Endothelial cell of umbilical vein (primary cell): ENCODE results near the gene RPL22. TPM values are rescaled to one million over a fixed set of nuclear protein-coding genes. Genes with fewer than 3 reads are reported as not detected.

Source experiments
- BruUV-seq: library from RNA; stranded (reverse); fragments of 400-500 nt; replicated peaks from 2 replicates; lab custom pipeline; 2021; lab: Mats Ljungman, UMichigan
- CTCF ChIA-PET: fragments of 300-600, 350-600 bp; sonication (Branson Sonifier 250); formaldehyde crosslinking; loops from one replicate; lab custom pipeline; 2021; ENCODE audit warnings: antibody characterized with exemption, inconsistent platforms; lab: Charles Lee
- POLR2A ChIA-PET: fragments of 300-600, 350-600 bp; sonication (Branson Sonifier 250); formaldehyde crosslinking; loops from one replicate; lab custom pipeline; 2021; ENCODE audit warnings: antibody characterized with exemption, inconsistent platforms; lab: Charles Lee
- DNase-seq: peaks from one replicate; pipeline ENCODE4 v3.0.0-alpha.2; 2011; ENCODE audit warnings: low read depth, low spot score
- FAIRE-seq: peaks from 2 replicates; lab custom pipeline; 2011; peaks lifted over from hg19 to GRCh38; lab: Jason Lieb, UNC
- H2AFZ ChIP-seq: 2 replicates; pipeline ENCODE4 v1.6.0; 2012; ENCODE audit warnings: low read depth, low read length, control low read depth, inconsistent platforms
- H3K27ac ChIP-seq: 2 replicates; pipeline ENCODE4 v1.5.1; 2011; ENCODE audit warnings: low read depth, mild to moderate bottlenecking, control low read depth, low read length, moderate library complexity; ENCODE audit not compliant: insufficient read depth
- H3K27me3 ChIP-seq, 2 experiments: 2 replicates each; pipeline versions ENCODE4 v1.6.0 to v1.6.1; 2011; ENCODE audit warnings: low read length in 2 of 2, mixed read lengths in 1 of 2; ENCODE audit not compliant: control insufficient read depth in 2 of 2, insufficient read depth in 2 of 2
- H3K36me3 ChIP-seq, 2 experiments: 2 replicates in 1 of 2; 3 replicates in 1 of 2; pipeline ENCODE4 v1.5.1; 2011; ENCODE audit warnings: low read length in 2 of 2, mild to moderate bottlenecking in 1 of 2, moderate library complexity in 1 of 2; ENCODE audit not compliant: control insufficient read depth in 2 of 2, insufficient read depth in 2 of 2; ENCODE audit errors: extremely low read depth in 1 of 2
- H3K4me1 ChIP-seq: 3 replicates; pipeline ENCODE4 v1.5.1; 2011; ENCODE audit warnings: mild to moderate bottlenecking, low read length; ENCODE audit not compliant: control insufficient read depth, insufficient read depth; ENCODE audit errors: extremely low read depth
- H3K4me2 ChIP-seq: 2 replicates; pipeline ENCODE4 v1.6.1; 2011; ENCODE audit warnings: low read length, control low read depth, mixed read lengths; ENCODE audit not compliant: insufficient read depth
- H3K4me3 ChIP-seq, 3 experiments: fragments of 200-600 bp in 1 of 3; sonication (generic), shearing (Covaris generic) in 1 of 3; replicated peaks in 1 of 3; 2 replicates each; pipeline ENCODE4 v1.5.1; 2011 to 2016; ENCODE audit warnings: control low read depth in 3 of 3, low read length in 3 of 3, mild to moderate bottlenecking in 2 of 3, inconsistent platforms in 1 of 3, low read depth in 1 of 3, moderate library complexity in 1 of 3; ENCODE audit not compliant: insufficient read depth in 1 of 3
- H3K79me2 ChIP-seq: 2 replicates; pipeline ENCODE4 v1.6.0; 2012; ENCODE audit warnings: low read length, inconsistent platforms; ENCODE audit not compliant: control insufficient read depth, insufficient read depth
- H3K9ac ChIP-seq: replicated peaks from 2 replicates; pipeline ENCODE3; 2011; ENCODE audit warnings: low read length, control low read depth; ENCODE audit not compliant: insufficient read depth; ENCODE audit errors: extremely low read depth
- H3K9me1 ChIP-seq: replicated peaks from 3 replicates; pipeline ENCODE4 v1.6.0; 2011; ENCODE audit warnings: mild to moderate bottlenecking, low read length; ENCODE audit not compliant: control insufficient read depth, insufficient read depth; ENCODE audit errors: extremely low read depth
- H3K9me3 ChIP-seq: replicated peaks from 2 replicates; pipeline ENCODE4 v1.5.1; 2012; ENCODE audit warnings: low read length, inconsistent platforms; ENCODE audit not compliant: control insufficient read depth, insufficient read depth
- H4K20me1 ChIP-seq: replicated peaks from 2 replicates; pipeline ENCODE3; 2011; ENCODE audit warnings: mild to moderate bottlenecking, low read length; ENCODE audit not compliant: control insufficient read depth, insufficient read depth; ENCODE audit errors: extremely low read depth
- CTCF ChIP-seq, 2 donors: IDR thresholded peaks; 1 replicate in 1 of 2; 2 replicates in 1 of 2; pipeline ENCODE4 v1.5.1; 2011; ENCODE audit warnings: low read length in 2 of 2, mild to moderate bottlenecking in 2 of 2, moderate library complexity in 2 of 2, control low read depth in 1 of 2, inconsistent platforms in 1 of 2, low read depth in 1 of 2; ENCODE audit not compliant: insufficient read depth in 1 of 2; ENCODE audit errors: extremely low read depth in 1 of 2
- EZH2 ChIP-seq: IDR thresholded peaks from 2 replicates; pipeline ENCODE4 v1.6.1; 2012; ENCODE audit warnings: borderline replicate concordance, low read depth, mild to moderate bottlenecking, moderate library complexity, low read length, inconsistent platforms; ENCODE audit not compliant: severe bottlenecking
- FOS ChIP-seq: IDR thresholded peaks from 2 replicates; pipeline ENCODE4 v1.6.1; 2011; ENCODE audit warnings: mild to moderate bottlenecking, low read length, moderate library complexity, borderline replicate concordance; ENCODE audit not compliant: insufficient read depth
- GATA2 ChIP-seq: IDR thresholded peaks from 2 replicates; pipeline ENCODE4 v1.7.0; 2011; ENCODE audit warnings: low read depth, mild to moderate bottlenecking, moderate library complexity, mixed read lengths, low read length; ENCODE audit not compliant: insufficient read length, insufficient read depth
- JUN ChIP-seq: IDR thresholded peaks from 2 replicates; pipeline ENCODE4 v1.6.1; 2011; ENCODE audit warnings: borderline replicate concordance, low read depth; ENCODE audit not compliant: insufficient read length, insufficient read depth
- MAX ChIP-seq: IDR thresholded peaks from 2 replicates; pipeline ENCODE4 v1.6.1; 2011; ENCODE audit not compliant: insufficient read depth, insufficient read length
- MYC ChIP-seq: IDR thresholded peaks from one replicate; pipeline ENCODE4 v1.6.1; 2011; ENCODE audit warnings: mild to moderate bottlenecking, low read depth, low read length
- POLR2A ChIP-seq: IDR thresholded peaks from 2 replicates; pipeline ENCODE4 v1.6.1; 2012; ENCODE audit warnings: low read depth, mild to moderate bottlenecking, control low read depth, low read length
- POLR2AphosphoS5 ChIP-seq: IDR thresholded peaks from 2 replicates; pipeline ENCODE4 v1.6.1; 2012; ENCODE audit warnings: low read depth, mild to moderate bottlenecking, control low read depth, low read length, moderate library complexity; ENCODE audit not compliant: insufficient read depth
- dilution Hi-C: fragments of 300-500 bp; cut with MboI; formaldehyde crosslinking; loops from one replicate; pipeline ENCODE4 v1.15.0; 2019; ENCODE audit warnings: low sequenced_read_pairs; ENCODE audit not compliant: extremely low pct_ligation_motif_present
- intact Hi-C: fragments of 100-400 bp; cut with micrococcal nuclease; formaldehyde crosslinking; loops from one replicate; pipeline ENCODE4 v1.10.0; 2022
- polyA plus RNA-seq, 4 experiments: library from polyadenylated mRNA; depleted of rRNA in 3 of 4; stranded (reverse) in 3 of 4; unstranded in 1 of 4; fragments of >200 nt; gene quantifications; 2 replicates each; pipeline versions ENCODE4 v1.2.1 to v1.2.3, GENCODE V29; 2011 to 2012; ENCODE audit warnings: missing spikeins in 1 of 4
- total RNA-seq: library from RNA; stranded (reverse); gene quantifications from 2 replicates; pipeline ENCODE4 v1.2.3, GENCODE V29; 2021

RPL22 gene
- total and polyA plus RNA-seq, 2 donors (not counting 3 experiments of a cell fraction or from before 2014, with no cell fraction given), result 71.2 to 343 TPM

- no peak for TF ChIP-seq GATA2
- TF ChIP-seq MAX, result peak; percentile 30
- Histone ChIP-seq H2AFZ (peak overlapping the region; percentile 20), H3K27me3 (peaks cover 0 to 2% of the 10 kb centered on the region in 2 experiments), H3K9ac (no peak overlapping the region), H3K4me2 (no peak overlapping the region), H3K9me1 (no peaks in the 10 kb centered on the region), H3K27ac (no peak overlapping the region), H3K9me3 (no peaks in the 10 kb centered on the region), H3K79me2 (no peaks in the 10 kb centered on the region), H3K4me1 (no peaks in the 10 kb centered on the region), H3K4me3 (no peak overlapping the region), H4K20me1 (no peaks in the 10 kb centered on the region), H3K36me3 (no peaks in the 10 kb centered on the region)
- ChIA-PET POLR2A (no interaction called here), CTCF (interaction anchor here (0.6 to 1.5 kb wide), 3 partner anchors 10 to 50 kb away, joined by 3 to 4 read pairs (median 4); no protein-coding TSS in a partner anchor)
- DNase-seq, result peak; percentile 33
- FAIRE-seq, result no peak
- dilution Hi-C loops (no loop called here), intact Hi-C loops (loop anchor here (1.0 kb wide), 1 partner anchor 21 kb away; no protein-coding TSS in a partner anchor)
- BruUV-seq, result no TSS peak
Observed at GRCh38 chr1:6148497-6149241, 50.7 kb downstream of the RPL22 start.

GRCh38 chr1:6145864-6146410, 53.5 kb downstream of the RPL22 start:
- TF ChIP-seq MYC (no peak), CTCF (IDR thresholded peaks at IDR 0.05; ENCODE audit: extremely low read depth in 1 of 2, insufficient read depth in 1 of 2, low read depth in 1 of 2, low read length in 2 of 2) (no peak), FOS (no peak), JUN (no peak), POLR2A (no peak), MAX (no peak), GATA2 (no peak), EZH2 (no peak), POLR2AphosphoS5 (no peak)
- no peak for DNase-seq
- Histone ChIP-seq H3K36me3 (no peaks in the 10 kb centered on the region), H3K4me2 (no peak overlapping the region), H3K9ac (no peak overlapping the region), H3K27ac (no peak overlapping the region), H3K9me1 (no peaks in the 10 kb centered on the region), H3K4me1 (no peaks in the 10 kb centered on the region), H4K20me1 (no peaks in the 10 kb centered on the region), H3K79me2 (no peaks in the 10 kb centered on the region), H3K9me3 (no peaks in the 10 kb centered on the region), H3K27me3 (peaks cover 0 to 2% of the 10 kb centered on the region in 2 experiments), H2AFZ (no peak overlapping the region), H3K4me3 (no peak overlapping the region)
- intact Hi-C loops (no loop called here), dilution Hi-C loops (no loop called here)
- ChIA-PET POLR2A (no interaction called here), CTCF (interaction anchor here (0.9 to 1.6 kb wide), 2 partner anchors 15 to 40 kb away, joined by 3 to 4 read pairs; no protein-coding TSS in a partner anchor)
- FAIRE-seq, result no peak
- no TSS peak for BruUV-seq
